NCI-H1694 (cell line): Measurements from ENCODE around the gene USP40.

Experiments
- DNase-seq: peaks from one replicate; lab custom pipeline; 2025; lab: John Stamatoyannopoulos, UW

Gene USP40

DNA sequence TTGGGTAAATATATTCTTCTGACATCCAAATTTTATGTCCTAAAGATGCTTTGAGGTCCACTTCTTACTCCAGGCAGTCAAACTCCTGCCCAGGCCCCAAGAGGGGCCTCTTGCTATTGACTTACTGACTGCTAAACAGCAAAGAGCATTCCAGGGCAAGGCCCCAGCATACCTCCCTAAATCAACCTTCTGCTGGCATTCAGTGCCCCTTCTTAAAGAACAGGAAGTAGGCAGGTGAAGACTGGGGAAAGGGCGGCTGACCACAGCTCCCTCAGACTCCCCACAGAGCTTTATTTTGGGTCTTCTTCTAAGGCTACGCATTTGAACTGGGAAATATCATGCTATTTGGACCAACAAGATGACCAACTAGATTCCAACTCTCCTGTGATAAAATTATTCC, 68.9 kb downstream of the USP40 start:
- DNase-seq = no peak

DNA sequence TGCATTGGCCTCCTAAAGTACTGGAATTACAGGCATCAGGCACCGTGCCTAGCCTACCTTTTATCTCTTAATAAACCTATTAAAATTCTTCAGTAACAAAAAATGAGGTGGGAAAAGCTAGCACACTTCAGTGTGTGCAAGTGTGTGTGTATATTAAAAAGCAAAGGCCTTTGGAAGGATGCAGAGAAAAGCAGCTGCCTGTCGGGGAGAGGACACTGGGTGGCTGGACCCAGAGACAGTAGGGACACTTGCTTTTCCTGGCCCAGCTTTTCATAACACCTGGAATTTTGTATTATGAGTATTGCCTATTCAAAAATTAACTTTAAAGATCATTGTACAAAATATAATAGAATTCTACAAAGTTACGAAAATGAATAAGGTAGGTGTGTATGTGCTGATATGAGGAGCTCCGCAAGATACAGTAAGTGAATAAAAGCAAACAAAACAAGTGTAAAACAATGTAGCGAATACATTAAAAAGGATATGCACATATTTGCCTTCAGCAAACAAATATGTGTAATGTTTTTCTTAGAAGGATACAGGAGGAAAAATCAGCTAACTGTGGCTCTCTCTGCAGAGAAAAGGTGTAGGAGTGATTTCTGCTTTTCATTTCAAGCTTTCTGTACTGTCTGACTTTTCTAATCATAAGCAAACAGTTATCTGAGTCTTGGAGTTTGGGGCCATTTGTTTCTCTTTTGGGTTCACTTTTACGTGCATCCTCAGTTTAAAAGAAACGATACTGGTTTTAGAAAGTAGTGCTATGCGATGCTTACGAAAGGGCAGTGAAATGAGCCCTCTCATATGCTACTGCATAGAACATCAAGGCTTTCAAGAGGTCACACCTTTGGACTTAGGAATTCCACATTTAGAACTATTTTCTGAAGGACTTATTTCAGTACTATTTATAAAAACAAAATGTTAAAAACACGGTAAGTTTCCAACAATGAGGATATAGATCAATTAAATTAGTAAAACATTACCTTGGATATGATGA, 70.8 kb downstream of the USP40 start:
- no peak for DNase-seq

DNA sequence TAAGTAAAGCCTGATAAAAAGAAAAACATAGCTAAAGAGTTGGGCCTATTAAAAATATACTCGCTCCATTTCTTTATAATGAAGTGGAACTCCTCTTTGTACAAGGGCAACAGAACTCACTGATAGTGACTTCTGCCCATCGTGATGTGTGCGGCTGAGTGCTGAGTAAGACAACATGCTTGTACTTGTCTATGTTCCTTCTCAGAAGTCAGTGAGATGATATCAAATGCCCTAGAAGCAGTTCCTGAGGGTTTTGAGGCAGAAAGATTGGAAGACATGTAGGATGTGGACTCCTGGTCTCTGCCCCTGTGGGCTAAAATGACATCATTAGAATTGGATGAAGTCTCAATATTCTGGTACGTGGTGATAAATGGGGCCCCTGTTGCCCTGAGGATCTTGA, 73.8 kb downstream of the USP40 start:
- DNase-seq = no peak

DNA sequence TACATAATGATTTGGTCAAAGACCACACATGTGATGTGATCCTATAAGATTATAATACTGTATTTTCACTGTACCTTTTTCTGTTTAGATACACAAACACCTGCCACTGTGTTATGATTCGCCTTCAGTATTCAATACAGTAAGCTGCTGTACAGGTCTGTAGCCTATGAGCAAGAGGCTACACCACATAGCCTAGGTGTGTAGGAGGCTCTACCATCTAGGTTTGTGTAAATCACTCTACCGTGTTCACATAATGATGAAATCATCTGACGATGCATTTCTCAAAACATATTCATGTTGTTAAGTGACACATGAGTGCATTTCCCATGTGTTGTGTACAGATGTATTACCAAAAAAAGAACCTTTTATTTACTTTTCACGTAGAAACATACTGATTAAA, 74.5 kb downstream of the USP40 start:
- no peak for DNase-seq

DNA sequence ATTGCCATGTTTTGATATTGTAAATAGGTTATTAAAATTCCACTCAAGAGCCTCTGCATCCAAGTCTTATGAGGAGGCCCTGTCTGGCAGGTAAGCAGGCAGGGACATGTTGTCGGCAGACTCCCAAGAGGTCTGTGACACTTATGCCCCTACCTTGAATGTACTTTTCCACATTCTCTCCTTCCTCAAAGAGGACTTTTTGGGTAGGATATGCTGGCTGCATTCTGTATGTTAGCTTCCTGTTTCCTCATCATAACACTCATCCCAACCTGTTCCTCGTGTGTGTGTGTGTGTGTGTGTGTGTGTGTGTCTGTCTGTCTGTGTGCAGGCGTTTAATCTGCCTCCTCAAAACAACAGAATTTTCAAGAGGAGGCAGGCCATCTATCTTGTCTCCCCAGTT, 75.3 kb downstream of the USP40 start:
- DNase-seq = no peak

DNA sequence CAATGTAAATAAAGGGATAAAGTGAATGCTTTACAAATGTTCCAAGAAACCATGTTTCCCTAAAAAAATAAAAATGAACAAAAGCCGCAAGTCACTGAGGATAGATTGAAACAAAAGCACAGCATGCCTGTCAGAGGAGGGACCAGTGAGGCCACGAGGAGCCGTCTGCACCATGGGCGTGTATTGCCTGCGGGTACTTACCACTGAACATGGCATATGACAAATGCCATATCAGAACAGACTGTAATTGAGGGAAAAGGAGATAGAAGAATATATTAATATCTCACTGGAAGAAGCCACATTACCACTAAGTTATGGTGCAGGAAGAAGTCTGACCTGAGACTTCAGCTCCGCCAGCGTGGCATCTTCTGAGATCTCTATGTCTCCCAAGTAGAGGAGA, 75.8 kb downstream of the USP40 start:
- no peak for DNase-seq

DNA sequence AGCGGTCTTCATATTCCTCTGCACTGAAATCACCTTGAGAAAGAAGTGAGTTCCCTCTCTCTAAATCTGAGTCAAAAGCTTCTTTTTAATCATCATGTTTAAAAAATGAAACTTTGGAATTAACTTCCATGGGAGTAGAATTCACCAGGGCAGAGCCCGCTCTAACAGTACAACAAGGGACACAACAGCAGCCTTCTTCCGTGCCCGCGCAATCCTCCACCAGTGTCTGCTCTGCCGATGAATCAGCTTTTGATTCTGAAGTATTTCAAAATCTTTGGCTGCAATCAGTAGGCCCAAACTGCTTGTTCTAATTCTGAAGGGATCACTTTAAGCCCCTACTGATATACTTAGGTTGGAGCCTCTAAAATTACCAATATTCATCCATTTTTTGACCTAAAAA, 76.9 kb downstream of the USP40 start:
- no peak for DNase-seq

DNA sequence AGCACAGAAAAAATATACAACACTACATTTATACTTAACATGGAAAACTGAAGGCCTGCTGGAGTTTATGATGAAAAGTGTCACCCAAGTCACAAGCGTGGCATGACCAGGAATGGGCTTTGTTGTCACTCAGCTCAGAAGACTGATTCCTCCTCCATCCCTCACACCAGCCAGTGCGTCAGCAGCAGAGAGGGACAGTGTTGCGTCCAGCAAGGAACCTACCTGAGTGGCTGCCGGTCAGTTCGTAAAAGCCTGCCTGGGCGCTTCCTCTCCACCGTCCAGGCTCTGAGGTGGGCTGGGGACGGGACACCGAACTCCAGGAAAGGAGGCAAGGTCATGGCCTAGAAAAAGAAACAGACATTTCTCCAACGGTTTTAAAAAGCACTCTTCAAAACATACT, 77.4 kb downstream of the USP40 start:
- no peak for DNase-seq

DNA sequence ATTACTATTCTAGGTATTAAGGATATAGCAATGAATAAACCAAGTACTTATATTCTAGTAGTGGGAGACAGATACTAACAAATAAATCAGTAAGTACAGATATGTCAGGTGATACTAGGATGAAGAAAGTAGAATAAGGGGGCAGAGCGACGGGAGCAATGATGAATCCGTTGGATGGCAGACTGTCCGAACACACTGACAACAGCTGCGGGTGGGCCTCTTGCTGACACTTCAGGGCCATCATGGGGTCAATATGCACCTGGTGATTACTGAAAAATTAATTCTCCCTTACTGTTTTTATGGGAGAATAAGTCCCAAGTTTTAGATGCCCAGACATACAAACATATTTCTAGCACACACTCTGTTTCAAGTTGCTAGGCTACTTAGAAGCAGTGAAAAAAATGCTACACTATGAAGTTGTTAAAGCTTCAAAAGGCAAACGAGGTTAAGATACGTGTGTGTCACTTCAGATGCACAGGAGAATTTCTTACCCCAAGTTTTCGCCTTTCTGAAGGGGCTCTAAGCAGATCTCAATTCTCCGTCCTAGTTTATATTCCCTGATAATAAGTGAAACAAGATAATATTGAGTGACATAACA, 78.7 kb downstream of the USP40 start:
- no peak for DNase-seq

DNA sequence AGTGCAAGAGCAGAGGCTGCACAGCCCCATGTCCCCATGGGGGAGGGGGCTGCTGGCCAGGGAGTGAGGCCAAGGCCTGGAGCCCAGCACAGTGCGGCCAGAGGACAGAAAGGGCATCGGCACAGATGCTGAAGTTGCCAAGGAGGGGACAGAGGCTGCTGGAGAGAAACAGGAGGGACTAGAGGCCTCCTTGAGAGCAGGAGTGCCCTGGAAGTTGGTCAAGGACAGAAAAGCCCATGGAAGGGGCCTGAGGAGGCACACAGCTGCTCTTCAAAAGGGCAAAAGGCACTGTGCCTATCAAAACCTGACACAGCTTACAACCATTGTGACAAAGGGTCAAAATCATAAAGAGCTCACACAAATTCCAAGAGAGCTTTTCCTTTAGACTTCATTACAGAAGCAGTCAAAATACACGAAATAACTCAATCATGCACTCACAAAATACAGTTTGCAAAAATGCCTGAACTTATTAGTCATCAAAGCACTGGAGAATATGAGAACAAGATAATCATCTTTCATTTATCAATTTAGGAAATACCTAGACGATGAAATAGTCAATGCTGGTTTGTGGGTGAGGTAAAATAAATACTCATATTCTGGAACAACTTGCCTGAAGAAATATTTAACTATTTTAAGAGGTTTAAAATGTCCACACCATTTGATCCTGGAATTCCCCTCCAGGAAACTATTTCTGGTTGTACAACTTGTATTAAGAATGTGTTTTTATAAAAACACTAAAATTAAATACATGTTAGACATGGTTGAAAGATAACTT, 79.6 kb downstream of the USP40 start:
- DNase-seq = no peak

DNA sequence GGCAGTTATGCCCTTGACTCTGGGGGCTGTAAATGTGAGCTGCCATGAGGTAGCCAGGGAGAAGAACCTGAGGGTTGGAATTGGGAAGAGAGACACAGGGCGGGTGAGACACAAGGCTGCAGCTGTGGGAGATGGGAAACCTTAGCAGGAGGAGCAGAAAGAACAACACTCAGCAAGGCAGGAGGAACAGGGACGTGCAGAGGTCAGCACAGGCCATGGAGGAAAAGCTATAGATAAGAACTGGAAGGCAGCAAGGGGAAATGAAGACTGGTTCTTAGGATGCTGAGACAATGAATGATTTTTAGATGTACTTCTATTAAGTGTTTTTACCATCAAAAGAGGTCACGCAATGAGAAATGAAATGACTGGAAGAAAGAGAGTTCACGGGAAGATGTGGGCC, 80.2 kb downstream of the USP40 start:
- no peak for DNase-seq

DNA sequence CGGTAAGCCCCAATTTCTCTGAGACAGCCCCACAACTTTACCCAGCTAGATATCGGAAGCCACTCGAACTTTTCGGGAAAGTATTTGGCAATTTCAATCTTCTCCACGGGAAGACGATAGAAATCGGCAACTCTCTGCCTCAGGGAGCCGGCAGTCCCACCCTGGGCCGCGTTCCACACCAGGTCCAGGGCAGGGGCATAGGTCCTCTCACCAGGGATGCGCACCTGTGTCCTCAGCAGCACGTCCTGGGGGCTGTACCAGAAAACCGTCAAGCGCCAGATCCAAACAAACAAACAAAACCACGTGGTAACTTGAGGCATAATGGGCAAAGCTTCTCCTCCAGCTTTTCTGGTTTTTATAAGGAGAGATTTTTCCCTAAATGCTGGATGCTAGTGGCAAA, 80.9 kb downstream of the USP40 start:
- no peak for DNase-seq

DNA sequence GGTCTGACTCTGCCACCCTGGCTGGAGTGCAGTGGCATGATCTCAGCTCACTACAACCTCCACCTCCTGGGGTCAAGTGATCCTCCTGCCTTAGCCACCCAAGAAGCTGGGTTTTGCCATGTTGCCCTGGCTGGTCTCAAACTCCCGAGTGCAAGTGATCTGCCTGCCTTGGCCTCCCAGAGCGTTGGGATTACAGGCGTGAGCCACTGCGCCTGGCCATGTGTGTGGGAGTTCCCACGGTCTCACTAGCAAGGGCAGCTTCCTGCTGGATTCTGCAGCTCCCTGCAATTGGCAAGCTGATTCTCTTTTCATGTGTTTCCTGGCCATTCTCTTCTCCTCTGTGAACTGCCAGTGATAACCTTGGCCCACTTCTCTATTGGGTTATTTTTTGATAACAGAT, 84.0 kb downstream of the USP40 start:
- DNase-seq = no peak

DNA sequence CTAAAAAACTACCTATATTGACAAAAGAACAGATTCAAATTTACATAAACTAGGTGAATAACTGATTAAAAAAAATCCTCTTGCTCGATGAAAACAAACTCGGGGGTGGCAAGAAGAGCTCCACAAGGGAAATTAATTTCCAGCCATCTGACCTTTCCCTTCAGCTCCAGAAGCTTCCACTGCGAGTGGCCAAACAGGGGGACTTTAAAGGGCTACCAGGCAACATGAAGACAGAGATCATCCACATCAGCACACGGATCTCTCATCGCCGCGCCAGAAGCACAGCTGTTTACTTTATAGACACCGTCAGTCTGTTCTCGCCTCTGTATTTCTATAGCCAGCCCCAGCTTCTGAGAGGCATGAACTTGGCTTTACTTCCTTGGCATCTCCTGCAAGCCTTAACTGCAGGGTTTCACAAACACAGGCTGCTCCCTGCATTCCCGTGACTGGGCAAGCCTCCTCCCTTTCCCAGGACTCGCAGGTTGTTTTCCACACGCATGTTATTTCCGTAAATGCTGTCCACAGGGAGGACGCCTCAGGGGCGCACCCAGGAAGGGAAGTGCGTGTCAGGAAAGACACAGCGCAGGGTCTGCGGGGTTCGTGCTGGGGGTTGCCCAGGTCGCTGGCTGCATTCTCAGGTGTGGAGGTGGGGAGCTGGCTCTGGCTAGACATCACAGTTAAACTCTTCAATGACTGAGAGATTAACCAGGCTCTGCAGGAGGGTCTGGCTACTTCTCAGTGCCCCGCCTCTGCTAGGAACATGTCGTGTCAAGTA, 85.0 kb downstream of the USP40 start:
- no peak for DNase-seq

DNA sequence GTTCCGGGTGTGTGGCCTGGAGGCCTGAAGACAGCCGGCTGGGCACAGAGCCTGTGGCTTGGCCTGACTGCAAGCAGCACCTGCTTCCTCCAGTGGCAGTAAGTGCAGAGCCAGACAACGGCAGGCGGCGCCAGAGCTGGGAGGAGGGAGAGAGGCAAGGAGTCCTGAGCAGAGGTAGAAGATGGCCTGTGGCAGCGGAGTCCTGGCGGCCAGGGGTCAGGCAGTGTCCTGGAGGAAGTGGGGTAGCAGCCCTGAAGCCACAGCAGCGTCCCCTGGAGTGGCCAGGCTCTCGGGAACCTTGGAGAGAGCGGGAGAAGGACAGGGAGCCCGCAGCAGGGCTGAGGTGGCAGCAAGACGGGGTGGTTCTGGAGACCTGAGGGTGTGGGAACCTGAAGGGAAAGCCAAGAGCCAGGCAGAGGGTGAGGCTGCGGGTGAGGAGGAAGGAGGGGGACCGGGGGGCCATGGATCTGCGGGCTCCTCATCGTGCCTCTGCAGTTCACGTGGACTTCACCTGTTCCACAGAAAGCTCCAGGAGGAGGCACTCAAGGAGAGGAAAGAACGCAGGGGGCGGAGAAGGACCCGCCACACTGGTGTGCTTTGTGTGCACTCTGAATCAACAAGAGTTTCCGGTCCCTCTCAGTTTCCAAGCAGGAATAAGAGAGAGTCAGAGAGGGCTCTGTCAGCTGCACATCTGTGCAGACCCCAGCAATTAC, 85.9 kb downstream of the USP40 start:
- DNase-seq = no peak

DNA sequence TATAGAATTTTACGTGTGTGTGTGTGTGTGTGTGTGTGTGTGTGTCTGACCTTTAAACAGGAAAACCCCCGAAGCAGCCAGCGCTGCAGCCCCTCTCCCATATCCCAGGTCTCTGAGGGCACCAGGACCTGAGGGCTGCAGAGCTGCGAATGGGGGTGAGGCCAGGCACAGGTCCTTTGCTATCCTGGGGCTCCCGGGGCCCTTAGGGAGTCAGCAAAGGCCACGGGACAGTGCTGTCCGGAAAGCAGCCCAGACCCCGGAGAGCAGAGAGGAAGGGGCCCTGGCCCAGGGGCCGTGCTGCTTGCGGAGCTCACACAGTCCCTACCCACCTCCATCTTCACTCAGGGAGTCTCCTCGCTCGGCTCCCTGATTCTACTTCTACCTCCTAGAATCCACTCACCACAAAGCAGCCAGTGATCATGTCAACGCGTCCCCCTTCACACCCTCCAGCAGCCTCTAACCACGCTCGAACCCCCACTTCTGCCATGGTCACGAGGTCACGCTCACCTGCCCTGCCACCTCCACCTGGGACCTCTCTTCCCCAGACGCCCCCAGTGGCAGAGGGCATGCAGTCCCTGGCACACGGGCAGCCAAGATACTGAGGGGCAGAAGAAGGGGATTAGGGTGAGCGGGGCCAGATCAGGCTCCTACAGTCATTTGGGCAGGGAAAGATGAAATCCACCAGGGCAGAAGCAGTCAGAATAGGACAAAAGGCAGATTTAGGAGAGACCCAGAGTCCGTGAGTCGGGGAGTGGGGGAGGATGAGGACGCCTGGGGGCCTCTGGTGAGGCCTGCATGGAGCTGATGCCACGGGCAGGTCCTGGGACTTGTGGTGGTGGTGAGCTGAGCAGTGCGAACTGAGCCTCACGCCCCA, 86.7 kb downstream of the USP40 start:
- no peak for DNase-seq

DNA sequence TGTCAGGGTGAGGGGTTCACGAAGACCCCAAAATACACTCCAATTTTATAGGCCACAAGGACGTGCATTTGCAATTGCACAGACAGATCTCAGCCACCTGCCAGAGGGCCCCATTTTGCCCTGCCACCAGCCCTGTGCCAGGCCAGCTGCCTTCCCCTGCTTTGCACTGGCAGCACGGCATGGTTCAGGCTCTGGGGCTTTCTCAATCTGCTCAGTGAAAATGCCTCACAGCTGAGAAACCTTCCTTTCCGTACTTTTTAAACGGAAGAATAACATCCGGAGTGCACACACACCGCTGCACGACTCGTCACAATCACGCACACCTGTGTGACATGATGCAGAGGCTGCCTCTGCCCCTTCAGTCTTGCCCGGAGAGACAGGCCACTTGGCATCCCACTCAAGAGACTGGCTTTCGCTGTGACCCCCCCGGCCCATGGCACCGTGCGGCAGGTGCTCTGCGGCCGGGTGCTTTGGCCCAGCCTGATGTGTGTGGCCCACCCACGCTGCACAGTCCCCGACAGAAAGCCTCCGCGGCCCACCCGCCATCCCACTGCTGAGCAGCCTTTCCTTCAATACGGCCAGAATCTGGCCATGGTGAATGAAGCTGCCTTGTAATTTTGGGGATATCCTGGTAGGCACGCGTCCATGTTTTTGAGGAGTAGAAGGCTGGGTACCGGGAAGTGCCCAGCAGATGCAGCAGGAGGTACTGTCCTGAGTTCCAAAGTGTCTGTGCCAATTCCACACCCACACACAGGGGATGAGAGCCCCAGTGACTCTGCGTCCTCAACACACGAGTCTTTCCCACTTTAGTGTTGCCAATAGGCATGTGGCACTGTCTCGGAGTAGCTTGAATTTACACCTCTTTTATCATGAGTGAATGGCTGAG, 88.8 kb downstream of the USP40 start:
- no peak for DNase-seq

DNA sequence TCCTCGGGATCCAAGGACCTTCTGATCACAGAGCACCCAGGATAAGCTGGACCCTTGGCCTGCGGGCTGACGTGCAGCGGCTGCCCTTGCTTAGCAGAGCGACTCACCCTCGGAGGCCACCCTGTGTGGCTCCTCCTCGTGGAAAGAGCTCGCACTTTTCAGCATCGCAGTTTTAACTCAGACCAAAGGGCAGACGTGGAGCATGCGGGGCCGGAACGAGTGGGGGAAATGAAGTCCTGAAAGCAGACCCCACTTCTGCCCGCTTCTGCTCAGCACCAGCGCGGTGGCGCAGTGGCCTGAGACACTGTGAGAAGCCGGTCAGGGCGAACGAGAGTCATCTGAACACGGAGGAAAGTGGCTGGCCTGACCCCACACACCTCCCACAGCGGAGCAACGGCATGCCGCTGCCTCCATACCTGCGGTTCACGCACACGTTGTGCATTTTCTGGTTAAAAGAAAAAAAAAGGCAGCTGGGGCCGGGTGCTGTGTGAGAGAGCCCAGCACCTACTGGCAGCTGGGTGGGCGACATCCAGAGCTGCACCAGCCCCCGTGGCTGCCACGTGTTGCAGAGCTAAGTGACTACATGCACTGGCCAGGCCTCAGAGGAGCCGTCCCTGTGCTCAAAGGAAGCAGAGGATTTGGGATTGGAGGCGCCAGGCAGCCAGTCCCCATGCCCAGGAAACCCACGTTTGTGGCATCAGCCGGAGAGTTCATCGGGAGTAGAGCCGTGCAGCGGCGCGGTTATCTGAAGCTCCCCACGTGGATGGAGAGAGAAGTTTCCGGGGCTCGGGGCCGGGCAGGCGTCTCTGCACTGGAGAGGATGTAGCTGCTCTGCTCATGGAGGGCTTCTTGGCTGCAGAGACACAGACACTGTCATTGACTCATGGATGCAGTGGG, 89.7 kb downstream of the USP40 start:
- DNase-seq = no peak
